Fibroblast of skin of right quadriceps (primary cell): ENCODE data around the gene LMO2.
"Not testable (repeated sequence)": the region's sequence is repeated elsewhere in the genome, so short reads cannot be mapped to it uniquely, and the experiment has no call there.

Source experiments
- DNase-seq: peaks from one replicate; pipeline ENCODE4 v3.0.0-alpha.2; 2013

The LMO2 gene

DNA sequence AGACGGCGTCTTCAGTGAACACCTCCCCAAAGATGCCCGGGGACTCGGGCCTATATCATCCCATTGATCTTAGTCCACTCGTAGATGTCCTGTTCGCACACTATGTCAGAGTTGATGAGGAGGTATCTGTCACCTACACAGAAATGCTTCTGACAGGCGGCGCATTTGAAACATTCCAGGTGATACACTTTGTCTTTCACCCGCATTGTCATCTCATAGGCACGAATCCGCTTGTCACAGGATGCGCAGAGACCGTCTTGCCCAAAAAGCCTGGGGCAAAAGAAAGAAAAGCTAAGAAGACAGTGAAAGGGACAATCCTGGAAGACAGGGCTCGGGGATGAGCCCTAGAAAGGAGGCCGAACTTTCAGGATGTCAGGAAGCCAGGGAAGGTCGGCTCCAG is 32.6 kb downstream of the LMO2 start:
- DNase-seq, result no peak

DNA sequence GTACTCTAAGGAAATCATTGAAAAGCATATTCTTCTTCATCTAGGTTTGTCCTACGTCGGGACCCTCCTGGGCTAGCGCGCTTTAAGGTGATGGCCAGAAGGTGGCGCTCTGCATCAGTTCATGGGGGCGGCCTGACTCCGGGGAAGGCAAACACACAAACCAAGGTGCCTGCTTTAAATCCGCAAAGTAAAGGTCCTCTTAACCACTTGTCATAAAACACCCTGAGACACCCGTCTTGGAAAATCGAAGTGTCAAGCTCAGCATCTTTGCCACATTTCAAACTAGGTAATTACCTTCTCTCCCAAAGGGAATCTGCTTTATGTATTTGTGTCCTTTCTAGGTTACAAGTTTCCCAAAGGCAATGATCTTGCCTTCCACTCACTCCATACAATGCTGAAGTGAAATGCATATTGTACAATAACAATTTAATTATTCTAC is 33.9 kb downstream of the LMO2 start:
- DNase-seq, result peak; percentile 52

DNA sequence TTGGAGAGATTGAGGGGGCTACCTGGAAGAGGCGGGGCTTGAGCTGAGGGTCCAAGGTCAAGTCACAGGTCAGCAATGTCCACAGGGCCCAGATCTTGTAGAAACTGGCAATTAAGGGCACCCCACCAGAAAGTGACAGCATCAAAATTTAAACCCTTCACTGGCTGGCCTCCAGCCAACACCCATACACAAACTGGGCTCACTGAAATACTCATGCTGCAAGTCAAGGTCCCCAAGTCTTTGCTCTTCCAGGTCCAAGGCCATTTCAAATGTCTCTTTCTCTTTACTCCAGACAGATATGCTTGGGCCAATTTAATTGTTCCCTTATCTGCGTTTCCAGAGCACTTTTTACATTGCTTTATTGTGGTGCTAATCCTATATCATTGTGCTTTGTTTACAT is 36.4 kb downstream of the LMO2 start:
- no peak for DNase-seq

DNA sequence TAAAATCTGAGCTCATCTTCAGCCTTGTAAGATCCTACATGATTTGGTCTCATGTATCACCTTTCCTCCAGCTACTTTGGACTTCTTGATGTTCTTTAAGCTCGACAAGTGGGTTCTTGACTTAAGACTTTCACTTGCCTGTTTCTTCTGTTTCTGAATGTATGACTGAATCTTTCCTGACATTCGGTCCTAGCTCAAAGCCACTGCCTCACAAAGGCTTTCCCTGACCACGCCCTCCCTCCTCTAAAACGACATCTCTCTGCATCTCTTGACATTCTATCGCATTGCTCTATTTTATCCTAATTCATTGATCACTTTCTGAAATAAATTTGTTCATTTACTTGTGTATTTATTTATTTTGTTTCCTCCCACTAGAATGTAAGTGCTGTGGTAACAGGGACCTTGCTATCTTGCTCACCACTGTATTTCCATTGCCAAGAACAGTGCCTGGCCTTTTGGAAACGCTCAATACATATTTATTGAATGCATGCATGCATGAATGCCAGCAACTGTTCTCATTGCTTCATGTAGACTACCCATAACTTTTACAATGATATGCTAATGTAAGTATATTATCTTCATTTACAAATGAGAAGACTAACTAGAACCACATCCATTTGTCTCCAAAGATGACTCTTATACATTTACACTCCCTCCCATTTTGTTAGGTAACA is 43.0 kb downstream of the LMO2 start:
- no peak for DNase-seq

DNA sequence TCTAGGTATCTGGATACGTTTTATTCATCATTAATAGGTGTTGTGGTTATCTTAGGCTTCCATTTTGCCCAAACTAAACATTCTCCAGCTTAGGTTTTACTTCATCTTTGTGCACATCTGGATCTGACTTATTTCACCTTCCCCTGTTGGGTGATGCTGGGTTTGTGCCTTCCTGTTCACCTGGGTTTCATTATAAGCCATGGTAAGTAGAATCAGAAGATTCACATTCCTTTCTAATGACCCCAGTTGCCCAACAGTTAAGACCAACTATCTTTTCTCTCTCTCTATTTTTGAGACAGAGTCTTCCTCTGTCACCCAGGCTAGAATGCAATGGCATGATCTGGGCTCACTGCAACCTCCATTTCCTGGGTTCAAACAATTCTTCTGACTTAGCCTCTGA is 44.6 kb downstream of the LMO2 start:
- peak; percentile 24 for DNase-seq

DNA sequence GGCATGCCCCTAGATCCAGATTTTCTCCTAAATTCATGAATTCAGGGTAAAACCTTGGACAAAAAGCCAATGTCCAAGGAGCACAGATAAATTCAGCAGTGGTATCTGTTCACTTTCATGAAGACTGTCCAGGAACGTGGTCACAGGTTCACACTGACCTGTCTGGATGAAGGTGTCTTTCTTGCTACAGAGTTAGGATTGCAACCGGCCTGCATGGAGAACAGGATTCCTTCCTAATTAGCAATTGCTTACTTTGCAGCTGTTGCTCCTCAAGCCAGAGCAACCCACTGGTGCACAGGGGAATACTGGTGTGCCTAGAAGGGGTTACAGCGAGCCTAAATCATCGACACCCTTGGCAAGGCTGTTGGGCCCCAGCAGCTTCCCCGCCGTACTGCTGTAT is 47.6 kb downstream of the LMO2 start:
- DNase-seq, result no peak

DNA sequence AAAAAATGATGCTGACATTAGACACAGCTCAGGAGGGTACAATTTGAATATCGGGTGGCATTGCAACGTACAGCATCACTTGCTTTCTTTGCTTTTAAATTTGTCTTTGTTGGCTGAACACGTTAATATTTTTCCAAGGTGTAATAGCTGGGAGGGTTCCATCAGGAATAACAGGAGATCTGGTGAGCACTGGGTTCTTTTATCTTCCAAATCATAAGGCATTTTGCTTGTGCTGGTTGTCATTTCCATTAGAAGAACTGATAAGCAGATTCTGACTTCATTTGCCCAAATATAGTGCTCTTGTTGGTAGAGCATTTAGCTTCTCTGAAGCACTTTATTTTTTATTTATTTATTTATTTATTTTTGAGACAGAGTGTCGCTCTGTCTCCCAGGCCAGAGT is 48.9 kb downstream of the LMO2 start:
- no peak for DNase-seq

DNA sequence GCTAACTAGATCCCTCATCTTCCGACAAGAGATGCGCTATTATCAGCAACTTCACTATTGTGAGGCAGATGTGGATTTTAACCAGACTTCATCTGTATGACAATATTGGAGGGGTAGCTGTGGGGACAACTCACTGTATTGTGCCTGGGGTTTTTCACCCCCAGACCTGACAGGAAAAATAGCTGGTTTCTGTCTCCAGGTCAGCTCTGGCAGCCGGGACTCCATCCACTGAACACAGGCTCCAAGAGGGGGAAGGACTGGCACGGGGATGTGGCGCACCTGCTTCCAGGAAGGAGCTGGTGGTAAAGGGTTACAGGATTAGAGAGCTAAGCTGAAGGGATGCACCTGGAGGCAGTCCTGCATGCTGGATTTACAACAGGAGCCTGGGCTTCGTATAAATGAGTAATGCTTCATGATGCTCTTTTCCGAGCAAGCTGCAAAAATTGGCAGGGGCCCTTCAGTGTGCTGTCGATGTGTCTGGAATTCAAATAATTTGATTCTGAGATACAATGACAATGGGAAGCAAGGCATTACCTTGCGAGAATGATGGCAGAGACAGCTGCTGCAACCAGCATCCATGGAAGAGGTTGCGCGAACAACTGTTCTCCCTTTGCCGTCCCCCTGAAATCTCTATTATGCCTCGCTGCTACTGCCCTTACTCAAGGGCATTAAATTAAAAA is 49.5 kb downstream of the LMO2 start:
- no peak for DNase-seq

DNA sequence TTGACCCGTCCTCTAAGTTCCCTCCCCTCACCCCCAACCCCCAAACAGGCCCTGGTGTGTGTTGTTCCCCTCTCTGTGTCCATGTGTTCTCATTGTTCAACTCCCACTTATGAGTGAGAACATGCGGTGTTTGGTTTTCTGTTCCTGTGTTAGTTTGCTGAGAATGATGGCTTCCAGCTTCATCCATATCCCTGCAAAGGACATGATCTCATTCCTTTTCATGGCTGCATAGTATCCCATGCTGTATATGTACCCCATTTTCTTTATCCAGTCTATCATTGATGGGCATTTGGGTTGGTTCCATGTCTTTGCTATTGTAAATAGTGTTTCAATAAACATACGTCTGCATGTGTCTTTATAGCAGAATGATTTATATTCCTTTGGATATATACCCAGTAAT is 53.6 kb downstream of the LMO2 start:
- DNase-seq, result not testable (repeated sequence)

DNA sequence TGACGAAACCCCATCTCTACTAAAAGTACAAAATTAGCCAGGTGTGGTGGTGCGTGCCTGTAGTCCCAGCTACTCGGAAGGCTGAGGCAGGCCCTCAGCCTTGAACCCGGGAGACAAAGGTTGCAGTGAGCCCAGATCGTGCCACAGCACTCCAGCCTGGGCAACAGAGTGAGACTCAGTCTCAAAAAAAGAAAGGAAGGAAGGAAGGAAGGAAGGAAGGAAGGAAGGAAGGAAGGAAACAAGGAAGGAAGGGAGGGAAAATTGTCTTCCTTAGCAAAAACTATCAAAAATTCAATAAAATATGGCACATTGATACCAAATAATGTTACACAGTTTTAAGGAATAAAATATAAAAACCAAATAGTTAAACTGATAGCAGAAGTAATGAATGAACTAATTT is 54.5 kb downstream of the LMO2 start:
- not testable (repeated sequence) for DNase-seq

DNA sequence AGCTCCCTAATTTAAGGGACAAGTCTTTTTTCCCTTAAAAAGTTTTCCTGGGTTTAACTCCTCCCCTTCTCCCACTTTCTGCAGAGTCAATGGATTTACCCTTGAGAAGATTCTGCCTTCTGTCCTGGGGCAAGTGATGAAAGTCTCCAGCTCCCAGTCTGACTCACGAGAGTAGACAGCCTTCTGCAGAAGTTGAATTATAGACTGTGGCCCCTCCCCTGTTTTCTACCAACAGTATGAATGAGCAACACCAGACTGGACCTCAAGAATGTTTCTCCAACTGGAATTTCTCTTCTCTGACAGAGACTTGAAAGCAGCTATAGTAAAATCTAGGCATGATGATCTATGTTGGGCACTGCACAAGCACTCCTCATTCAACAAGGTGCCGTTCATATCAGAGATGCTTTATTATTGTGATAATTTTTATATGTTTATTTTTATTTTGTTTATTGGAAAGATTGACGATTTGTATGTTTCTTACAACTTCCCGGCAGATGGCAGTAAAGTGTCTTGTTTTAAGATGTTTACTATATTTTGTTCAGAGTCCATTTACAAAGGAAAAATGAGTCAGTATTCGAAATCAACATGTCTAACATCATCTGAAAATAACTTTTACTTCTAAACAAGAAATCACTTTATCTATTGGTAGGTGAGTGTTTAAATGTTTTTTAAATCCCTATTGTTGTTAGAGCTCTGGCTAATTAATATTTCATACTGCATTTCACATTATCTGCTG is 56.6 kb downstream of the LMO2 start:
- DNase-seq, result peak; percentile 85

DNA sequence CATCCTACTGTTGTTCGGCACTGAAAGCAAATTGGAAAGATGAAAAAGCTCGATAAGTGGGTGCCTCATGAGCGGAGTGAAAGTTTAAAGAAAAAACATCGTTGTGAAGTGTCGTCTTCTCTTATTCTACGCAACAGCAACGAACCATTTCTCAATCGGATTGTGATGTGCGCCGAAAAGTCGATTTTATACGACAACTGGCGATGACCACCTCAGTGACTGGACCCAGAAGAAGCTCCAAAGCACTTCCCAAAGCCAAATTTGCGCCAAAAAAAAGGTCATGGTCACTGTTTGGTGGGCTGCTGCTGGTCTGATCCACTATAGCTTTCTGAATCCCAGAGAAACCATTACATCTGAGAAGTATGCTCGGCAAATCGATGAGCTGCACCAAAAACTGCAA is 59.2 kb downstream of the LMO2 start:
- no peak for DNase-seq

DNA sequence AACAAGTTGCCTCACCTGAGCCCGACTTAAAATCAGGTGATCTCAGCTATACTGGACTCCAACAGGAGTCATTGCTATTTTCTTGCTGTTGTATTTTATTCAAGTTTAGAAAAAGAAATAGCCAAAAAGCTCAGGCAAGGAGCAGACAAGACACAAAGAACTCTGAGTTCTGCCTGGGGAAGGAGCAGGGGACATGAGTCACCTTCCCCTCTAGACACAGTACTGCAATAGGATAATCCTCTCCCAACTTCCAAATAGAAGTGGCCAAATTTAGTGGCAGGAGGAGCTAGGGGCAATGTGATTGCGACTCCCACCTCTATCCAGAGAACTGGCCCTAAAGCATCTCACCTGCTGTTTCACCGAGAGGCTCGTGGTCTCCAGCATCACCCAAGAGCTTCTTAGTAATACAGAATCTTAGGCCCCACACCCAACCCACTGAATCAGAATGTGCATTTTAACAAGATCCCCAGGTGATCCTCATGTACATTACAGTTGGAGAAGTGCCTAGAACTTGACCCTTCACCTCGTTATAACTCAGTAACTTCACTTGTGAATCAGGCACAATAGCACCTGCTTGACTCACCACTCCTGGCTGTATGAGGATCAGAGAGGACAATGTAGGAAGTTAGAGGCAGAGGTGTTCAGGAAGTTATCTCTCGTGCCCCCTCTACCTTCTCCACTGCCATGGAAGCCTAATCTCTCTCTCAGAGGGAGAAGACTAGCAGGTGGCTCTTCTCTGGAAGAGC is 60.8 kb downstream of the LMO2 start:
- no peak for DNase-seq

DNA sequence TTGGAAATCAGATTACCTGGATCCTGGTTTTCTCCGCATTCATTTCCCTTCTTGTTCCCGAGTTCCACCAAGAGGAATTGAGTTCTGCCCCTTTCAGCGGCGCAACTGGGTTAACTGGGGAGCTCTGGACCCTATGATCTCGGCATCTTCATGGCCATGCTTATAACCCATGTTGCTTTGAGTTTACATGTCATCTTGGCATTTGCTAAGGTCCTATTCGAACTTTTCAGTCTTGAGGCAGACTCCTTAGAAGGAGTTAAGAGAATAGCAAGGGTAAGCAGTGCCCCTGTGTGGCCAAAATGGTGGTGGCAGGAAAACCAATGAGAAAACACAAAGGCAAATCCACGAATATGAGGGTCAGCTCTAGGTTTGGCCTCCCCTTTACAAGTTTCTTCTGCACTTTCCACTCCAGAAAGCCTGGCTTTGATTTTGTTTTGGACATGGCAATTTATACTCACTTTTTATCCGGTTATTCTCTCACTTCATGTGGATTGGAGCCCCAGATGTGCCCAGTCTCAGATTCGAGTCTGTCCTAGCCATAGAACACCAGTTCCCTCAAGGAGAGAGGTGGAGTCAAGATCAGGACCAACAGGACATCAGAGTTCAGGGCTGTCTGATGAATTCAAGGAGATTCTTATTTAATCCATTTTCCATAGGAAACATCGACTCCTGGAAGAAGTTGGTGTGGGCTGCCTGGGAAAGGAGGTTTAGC is 62.3 kb downstream of the LMO2 start:
- DNase-seq, result peak; percentile 74

DNA sequence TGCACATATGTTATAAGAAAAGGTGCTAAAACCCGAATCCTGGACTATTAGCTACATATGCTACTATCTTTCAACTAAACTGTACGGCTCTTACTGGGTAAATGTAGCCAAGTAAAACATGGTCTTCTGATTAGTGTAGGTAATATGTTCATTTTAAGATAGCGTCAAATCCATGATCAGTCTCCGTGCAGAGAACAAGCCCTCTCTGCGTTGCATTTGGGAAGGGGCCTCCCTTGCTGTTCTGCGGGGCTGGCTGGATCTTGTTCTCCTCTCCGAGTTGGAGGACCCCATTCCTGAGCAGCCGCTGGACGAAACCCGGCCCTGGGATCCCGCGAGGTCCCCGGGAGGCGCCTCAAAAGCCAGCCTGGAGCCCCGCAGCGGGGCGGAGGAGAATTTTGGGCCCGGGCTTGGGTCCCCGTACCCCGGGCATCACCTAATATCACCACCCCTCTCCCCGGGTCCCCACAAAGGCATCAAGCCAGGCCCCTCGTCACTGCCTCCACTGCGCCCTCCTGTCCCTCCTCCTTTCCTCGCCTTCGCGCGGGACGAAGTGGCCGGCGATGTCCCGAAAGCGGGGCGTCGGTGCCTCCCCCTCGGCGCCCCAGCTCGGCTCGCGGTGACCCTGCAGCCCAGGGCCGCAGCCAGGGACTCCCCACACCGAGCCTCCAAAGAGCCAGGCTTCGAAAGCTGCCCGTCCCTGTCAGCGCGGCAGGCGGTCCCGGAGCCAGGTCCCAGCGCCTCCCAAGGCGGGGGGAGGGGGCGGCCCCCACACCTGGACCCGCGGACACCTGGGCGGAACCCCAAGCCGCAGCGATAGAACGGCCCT is 63.1 kb downstream of the LMO2 start:
- no peak for DNase-seq

DNA sequence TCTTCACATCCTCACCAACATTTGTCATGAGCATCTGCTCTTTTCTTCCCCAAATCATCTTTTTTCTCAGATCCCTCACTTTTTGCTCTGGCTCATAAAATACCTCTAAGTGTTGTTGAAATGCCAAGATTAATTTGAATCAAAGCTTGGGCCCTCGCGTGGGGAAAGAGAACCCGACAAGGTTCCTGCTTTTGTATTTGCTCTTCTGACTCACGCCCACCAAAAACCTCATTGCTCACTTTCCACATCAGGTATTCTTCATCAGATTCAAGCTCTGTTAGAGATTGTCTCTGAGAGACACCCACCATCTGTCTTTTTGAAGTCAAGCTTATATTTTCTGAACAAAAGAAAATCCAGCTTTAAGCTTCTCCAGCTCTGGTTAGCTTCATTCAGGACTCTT is 64.7 kb downstream of the LMO2 start:
- no peak for DNase-seq

DNA sequence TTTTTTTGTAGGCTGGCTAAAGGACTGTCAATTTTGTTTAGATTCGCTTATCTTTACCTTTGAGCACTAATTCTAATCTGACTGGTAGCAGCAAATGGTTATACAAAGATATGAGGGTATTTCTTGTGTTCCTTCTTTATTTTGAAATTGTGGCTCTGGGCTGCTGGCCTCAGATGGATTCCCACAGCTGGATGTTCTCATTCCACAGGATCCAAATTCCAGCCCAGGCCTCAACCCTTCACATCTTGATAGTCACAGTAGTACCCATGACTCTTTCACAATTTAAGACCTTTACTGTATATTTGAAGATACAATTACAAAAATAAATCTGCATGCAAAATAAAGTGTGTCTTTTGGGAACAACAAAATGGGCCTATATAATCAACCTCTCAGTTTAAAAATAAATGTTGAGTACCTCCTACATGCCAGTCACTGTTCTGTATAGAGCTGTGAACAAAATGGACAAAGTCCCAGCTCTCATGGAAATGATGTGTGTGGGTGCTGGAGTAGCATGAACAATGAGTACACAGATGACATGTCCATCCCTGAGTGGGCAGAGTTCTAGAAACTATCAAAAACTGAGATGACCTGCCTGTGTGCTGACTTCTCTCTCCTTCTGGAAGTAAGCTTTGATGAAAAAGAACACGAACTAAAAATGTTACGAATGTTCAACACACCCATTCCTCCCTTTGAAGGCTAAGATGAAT is 65.9 kb downstream of the LMO2 start:
- no peak for DNase-seq

DNA sequence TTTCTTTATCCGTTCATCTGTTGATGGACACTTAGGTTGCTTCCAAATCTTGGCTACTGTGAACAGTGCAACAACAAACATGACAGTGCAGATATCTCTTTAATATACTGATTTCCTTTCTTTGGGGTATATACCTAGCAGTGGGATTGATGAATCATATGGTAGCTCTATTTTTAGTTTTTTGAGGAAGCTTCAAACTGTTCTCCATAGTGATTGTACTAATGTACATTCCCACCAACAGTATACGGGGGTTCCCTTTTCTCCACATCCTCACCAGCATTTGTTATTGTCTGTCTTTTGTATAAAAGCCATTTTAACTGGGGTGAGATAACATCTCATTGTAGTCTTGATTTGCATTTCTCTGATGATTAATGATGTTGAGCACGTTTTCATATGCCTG is 68.9 kb downstream of the LMO2 start:
- DNase-seq, result not testable (repeated sequence)

DNA sequence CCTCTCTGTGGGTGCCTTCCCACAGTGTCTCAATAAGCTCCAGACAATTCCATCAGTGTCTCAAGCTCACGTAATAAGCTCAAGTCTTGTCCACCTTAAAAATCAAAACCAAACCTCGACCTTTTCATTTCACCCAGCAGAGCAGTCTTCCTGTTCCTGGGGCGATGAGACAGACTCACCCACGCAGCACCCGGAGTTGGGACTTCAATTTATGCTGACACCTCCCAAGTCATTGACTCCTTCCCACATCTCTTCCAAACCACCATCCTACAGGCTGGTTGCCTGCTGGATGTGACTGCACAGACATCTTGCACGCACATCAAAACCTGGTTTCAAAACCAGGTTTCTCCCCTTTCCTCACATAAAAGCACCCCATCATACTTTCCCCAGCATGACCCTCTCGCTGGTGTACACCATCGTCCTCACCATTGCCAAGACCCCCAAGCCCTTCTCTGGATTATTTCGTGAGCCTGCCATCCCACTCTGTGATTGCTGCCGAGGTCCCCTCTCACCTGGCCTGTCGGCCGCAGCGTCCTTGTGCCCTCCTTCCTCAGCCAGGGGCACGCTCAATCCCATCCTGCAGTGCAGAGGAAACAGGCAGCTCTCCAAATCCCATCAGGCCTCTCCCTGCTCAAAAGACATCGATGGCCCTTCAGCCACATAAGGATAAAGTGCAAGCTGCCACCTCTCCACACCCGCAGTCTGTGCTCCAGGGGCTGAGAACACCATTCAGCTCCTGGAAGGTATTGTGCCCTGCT is 72.4 kb downstream of the LMO2 start:
- no peak for DNase-seq
